Right lobe of liver (tissue), 4 donors: ENCODE measurements around the gene GRIN2C.

Source experiments
- CTCF ChIP-seq, 4 donors: fragments of 200-600 bp in 3 of 4; fragments of 450-650 bp in 1 of 4; IDR thresholded peaks; one replicate each; pipeline versions ENCODE4 v1.5.1 to v1.8.0; 2016 to 2022; ENCODE audit warnings: antibody characterized with exemption in 4 of 4, mild to moderate bottlenecking in 2 of 4
- POLR2A ChIP-seq: fragments of 450-650 bp; IDR thresholded peaks from one replicate; pipeline ENCODE4 v1.6.1; 2017; ENCODE audit warnings: antibody characterized with exemption, mild to moderate bottlenecking
- donor health status: DM: no; HTN: no; CAD: no.
- donor health status: DM: no; HTN: no; CAD: no.
- donor health status: DM: no; HTN: yes; CAD: no.

- TF ChIP-seq CTCF (IDR thresholded peaks at IDR 0.05) (no peak), POLR2A (no peak)
These were observed 44.0 kb upstream of the GRIN2C start for GRCh38 chr17:74903671-74904070.
